Activated CD8-positive, alpha-beta memory T cell treated with anti-CD3 and anti-CD28 coated beads, Interleukin-2, amount 50 U/mL, for 1 hour (primary cell): ENCODE results near the gene VSIG10.

Experiments used
- DNase-seq: peaks from one replicate; pipeline ENCODE4 v3.0.0-alpha.2; 2020; ENCODE audit errors: extremely low read depth

The VSIG10 gene

DNA sequence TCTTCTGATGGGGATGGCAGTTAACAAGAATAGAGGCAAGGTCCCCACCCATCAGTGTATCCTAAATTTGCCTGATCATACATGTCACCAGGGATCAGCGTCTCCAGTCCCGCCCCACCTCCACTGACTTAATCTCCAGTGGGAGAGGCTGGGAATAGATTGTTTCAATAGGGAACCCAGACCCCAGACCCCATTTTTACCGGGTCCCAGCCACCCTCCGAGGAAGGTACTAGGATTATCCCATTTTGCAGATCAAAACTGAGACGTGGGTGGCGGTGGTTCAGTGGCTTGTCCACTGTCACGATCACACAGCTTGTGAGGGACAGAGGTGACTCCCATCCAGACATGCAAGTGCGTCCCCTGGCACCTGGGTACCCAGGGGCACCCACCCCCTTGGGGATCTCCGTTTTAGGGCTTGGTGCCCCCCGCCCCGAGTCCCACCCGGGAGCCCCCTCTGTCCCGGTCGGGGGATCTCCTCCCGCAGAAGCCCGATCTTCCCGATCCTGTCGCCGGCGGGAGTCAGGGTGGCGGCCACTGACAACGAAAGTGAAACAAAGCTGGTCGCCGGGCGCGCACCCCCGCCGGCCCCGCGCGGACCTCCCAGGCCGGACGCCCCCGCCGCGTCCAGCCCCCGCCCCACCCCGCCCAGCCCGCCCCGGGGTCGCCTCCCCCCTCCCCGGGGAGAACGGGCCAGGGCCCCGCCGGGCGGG lies 43.4 kb downstream of the VSIG10 start:
- no peak for DNase-seq

DNA sequence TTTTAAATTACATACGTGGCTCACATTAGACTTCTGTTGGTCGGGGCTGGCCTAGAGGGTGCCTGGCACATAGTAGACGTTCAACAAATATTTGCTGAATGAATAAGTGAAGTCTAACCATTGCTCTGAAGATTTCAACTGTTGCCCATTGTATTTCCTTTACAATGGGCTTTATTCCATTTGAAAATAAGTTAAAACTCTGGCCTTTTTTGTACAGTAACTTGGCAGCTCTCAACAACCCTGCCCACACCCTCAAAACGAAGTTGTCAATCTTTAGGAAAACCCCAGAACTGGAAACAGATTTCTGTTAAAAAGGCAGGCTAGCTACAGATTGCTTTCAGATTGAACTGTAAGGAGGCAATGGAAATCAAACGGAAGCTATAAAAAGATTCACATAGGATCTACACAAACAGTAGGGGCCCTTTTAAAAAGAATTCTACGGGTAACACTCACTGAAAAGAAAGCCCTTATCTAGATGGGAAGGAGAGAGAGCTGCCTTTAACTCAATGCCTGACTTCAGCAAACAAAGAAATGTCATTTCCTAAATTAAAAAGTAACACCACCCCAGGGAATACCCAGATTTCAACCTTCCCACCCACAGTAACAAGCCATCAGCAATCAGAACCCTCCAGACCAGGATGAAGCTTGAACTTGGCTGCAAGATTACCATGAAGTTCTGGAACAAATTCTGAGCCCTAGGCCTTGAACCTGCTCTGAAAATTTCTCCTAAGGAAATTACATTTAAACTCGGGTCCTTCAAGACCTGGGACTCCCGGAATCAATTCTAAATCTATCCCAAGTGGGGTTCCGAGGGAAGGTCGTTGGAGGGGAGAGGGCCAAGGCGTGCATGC lies 44.2 kb downstream of the VSIG10 start:
- no peak for DNase-seq

- no peak for DNase-seq
Observed at GRCh38 chr12:118058881-118059280, 44.9 kb downstream of the VSIG10 start.

DNA sequence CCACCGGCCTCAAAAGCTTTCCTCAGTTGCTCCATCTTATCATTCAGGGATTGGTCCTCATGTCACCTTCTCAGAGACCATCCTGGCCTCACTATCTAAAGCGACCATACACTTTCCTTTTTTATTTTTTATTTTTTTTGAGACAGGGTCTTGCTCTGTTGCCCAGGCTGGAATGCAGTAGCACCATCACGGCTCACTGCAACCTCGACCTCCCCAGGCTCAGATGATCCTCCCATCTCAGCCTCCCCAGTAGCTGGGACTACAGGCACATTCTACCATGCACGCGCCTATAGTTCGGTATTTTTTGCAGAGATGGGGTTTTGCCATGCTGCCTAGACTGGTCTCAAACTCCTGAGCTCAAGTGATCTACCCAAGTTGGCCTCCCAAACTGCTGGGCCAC lies 45.6 kb downstream of the VSIG10 start:
- DNase-seq: no peak

DNA sequence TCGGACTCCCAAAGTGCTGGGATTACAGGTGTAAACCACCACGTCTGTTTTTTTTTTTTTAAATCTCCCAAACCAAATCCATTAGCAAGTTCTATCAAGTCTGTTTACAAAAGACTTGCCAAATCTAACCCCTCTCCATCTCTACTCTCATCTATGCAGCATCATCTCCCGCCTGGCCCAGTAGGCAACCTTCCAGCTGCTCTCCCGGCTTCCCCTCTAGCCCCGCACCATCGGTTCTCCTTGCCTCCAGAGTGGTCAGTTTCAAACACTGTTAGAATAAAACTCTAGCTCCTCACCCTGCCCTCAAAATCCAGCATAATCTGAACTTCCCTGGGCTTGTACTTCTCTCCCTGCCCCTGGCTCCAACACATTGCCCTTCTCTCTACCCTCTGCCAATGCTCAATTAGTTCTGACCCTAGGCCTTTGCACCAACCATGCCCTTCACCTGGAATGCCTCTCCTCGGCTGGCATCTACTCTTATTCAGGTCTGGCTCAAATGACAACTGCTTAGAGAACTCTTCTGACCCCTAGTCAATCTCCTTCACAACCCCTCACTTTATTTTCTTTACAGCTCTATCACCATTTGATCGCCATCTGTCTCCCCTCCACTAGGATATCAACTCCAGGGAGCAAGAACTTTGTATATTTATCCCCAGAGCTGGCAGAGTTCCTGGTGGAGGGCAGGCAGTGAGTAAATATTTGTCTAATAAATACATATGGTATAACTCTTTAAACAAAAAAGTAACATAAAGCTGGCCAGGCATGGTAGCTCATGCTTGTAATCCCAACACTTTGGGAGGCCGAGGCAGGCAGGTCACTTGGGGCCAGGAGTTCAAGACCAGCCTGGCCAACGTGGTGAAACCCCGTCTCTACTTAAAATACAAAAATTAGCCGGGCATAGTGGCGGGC lies 47.7 kb downstream of the VSIG10 start:
- DNase-seq: no peak

- peak; percentile 22 for DNase-seq
Observed at GRCh38 chr12:118055144-118055557, 48.7 kb downstream of the VSIG10 start.

- DNase-seq: no peak
Observed at GRCh38 chr12:118053071-118053985, 50.5 kb downstream of the VSIG10 start.

DNA sequence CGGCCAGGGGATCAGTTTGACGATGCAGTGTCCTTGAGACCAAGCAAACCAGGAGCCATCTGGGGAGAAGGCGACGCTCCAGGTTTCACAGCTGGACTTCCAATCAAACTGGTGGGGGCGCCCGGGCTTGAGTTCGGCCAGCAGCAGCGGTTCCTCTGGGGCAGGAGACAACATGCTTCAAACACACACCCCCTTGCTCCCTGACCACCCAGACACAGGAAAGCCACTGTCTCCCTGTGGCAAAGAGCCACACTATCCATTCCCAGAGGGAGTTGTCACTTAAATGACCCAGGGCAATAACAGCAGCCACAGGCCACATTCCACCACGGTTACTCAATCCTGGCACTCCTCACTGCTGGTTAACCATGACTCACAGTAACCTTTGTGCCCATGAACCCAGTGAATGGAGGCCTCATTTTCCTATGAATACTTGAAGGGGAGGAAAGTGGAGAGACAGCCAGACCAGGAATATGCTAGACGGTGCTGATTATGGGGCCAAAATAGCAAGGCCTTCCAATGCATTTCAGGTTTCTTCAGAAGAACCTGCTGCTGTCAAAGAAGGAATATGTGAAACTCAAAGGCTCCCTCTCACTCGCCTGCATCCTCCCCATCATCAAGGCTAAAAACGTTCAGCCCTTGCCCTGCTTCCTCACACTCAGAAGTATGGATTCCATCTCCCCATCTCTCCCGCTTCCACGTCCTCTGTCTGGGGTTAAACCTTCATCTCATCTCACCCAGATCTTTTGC lies 51.3 kb downstream of the VSIG10 start:
- DNase-seq: no peak

DNA sequence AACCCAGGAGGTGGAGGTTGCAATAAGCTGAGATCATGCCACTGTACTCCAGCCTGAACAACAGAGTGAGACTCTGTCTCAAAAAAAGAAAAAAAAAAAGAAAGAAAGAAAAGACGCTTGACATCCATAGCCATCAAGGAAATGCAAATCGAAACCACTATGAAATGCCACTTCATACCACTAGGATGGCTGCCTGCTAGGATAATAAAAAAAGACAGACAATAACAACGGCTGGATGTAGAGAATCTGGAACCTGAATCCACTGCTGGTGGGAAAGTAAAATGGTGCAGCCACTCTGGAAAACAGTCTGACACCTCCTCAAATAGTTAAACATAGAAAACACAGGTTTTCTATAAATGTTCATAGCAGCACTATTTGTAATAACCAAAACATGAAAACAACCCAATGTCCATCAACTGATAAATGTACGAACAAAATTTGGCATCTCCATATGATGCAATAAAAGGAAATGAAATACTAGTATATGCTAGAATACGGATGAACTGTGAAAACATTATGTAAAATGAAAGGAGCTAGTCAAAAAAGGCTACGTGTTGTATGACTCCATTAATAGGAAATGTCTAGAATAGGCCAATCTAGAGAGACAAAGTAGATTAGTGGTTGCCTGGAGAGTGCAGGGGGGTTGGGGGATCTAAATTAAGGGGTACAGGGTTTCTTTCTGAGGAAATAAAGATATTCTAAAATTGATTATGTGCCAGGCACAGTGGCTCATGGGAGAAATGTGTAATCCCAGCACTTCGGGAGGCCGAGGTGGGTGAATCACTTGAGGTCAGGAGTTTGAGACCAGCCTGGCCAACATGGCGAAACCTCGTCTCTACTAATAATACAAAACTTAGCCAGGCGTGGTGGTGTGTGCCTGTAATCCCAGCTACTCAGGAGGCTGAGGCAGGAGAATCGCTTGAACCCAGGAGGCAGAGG lies 52.6 kb downstream of the VSIG10 start:
- DNase-seq: no peak

DNA sequence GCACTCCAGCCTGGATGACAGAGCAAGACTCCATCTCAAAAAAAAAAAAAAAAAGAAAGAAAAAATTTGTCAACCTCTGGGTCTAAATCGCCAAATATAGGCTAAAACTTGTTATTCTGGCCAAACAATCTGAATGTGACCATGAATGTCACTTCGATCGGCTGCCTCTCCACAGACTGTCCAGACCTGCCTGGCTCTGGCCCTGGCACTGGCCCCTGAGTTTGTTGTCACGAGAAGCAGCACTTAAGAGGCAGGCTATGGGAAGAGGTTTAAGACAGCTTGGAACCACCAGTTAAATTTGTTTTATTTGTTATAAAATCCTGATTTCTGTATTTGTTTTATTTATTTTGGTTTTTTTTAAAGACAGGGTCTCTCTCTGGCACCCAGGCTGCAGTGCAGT lies 57.4 kb downstream of the VSIG10 start:
- no peak for DNase-seq

DNA sequence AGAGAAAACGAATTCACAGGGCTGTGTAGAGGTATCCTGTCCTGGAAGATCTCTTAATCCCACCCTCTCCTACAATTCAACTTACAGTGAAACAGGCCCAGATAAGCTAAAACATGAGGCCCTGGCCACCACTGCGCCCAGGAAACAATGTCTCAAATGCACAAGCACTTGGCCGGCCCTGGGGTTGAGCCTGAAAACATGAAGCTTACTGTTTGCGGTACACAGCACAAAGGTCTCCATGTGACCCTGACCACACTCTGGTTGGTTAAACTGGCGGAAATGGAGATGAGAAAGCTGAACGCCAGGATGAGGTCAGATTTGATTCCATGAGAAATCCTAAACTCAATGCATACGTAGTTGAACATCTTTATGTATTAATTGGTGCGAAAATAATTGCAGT lies 59.2 kb downstream of the VSIG10 start:
- DNase-seq: no peak

DNA sequence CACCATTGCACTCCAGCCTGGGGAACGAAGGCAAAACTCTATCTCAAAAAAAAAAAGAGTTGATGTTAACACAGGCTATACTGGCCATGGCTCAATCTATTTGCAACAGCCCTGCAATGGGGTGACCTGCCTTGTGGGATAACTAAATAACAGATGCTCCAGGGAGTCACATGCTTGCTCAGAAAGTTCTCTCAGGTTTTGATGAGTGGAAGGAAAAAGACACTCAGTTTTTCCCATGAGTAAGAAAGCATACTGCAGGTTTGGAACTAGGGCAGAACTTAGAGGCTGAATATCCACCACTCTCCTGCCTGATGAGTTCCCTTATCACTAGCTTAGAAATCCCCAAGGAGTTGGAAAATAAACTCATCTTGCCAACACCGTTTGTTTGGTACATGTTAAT lies 59.7 kb downstream of the VSIG10 start:
- DNase-seq: no peak

GRCh38 chr12:118042091-118042490 lies 61.7 kb downstream of the VSIG10 start:
- no peak for DNase-seq

DNA sequence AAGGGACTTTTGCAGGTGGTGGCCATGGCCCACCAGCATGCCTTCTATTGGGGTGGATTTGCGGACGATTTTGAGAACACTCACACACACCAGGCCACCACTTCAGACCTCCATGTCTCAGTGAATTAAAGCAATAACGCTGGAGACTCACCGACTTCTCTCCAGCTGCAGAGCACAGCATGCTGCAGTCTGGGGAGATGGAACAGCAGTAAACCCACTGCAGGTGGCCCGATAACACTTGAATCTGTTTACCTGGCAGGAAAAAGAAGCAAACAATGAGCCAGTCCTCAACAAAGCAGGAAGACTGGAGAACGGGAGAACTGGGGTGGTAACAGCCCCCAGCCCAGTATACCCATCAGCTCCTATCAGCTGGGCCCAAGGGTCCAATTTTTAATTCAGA lies 65.7 kb downstream of the VSIG10 start:
- DNase-seq: no peak

GRCh38 chr12:118036672-118037411 lies 67.0 kb downstream of the VSIG10 start:
- DNase-seq: no peak

DNA sequence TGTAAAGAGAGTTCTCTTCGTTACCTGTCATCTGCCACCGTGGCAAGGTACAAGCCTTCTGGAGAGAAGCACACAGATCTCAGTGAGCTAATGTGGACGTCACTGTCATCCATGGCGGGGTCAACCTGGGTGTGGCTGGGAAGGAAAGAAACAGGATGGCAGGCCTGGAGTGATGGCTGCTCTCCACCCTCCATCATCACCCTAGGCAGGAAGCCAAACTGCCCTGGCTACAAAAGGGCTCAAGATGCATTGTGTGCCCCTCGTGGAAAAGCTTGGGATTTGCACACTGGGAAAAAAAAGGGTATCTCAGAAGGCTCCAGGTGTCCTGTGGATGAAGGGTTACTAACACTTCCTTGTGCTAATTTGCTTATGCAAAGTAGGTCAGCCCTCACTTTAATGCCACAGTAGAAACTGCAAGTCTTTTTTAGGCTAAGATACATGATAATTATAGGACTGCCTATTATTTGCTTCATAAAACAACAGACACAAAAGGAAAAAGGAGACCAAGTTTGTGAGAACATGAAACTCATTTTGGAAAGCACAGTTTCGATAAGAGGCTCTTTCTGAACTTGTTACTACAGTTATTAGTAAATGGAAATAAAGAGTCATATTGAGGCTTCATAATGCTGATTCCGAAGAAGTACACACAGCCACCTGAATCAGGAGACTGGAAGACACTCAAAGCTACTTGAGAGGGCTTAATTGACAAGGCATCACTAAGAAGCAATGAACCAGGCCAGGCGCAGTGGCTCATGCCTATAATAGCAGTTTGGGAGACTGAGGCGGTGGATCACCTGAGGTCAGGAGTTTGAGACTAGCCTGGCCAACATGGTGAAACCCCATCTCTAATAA lies 68.4 kb downstream of the VSIG10 start:
- DNase-seq: no peak

DNA sequence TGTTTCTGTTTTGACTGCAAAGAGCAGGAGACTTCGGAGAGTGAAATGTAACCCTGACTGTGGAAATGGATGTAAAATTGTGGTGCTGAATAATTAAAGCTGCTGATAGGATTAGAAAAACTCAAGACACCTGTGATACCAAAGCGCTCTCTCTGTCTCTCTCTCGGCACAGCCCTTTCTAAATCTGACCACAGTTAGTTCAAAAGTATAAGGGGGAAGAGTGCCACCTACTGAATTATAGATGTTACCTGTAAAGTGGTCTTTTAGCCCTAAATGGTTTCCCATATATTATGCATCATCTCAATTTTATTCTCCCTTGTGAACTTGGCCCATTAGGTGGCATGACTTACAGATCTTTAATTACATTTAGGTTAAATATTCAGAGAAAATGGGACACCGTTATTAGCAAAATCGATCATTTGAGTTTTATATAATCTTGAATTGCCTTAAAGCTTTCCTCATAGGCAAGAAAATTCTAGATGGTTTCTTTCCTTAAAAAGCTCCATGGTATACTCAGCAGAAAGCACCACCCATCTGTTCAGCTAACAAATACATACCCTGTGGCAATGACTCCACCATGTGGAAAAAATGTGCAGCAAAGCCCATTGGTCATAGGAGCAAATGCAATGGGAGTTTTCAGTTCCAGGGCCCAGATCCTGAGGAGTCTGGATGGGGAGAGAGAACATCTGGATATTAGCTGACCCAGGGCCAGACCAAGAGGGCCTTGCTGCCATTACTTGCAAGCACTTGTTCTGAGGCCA lies 69.2 kb downstream of the VSIG10 start:
- DNase-seq: no peak
